Measurements from ENCODE around the gene RNU6-7.

- TF ChIP-seq, protein P1, sequence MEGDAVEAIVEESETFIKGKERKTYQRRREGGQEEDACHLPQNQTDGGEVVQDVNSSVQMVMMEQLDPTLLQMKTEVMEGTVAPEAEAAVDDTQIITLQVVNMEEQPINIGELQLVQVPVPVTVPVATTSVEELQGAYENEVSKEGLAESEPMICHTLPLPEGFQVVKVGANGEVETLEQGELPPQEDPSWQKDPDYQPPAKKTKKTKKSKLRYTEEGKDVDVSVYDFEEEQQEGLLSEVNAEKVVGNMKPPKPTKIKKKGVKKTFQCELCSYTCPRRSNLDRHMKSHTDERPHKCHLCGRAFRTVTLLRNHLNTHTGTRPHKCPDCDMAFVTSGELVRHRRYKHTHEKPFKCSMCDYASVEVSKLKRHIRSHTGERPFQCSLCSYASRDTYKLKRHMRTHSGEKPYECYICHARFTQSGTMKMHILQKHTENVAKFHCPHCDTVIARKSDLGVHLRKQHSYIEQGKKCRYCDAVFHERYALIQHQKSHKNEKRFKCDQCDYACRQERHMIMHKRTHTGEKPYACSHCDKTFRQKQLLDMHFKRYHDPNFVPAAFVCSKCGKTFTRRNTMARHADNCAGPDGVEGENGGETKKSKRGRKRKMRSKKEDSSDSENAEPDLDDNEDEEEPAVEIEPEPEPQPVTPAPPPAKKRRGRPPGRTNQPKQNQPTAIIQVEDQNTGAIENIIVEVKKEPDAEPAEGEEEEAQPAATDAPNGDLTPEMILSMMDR (IDR thresholded peaks at IDR 0.05; ENCODE audit: borderline replicate concordance, extremely low read depth, low read length, poor library complexity, severe bottlenecking): no peak
- no peak for TF ChIP-seq EZH2 (IDR thresholded peaks at IDR 0.05; ENCODE audit: borderline replicate concordance, low read depth, low read length, severe bottlenecking)
Measured at GRCh38 chr14:32212833-32213232, 11.0 kb downstream of the RNU6-7 start.
